Measurements from ENCODE around the gene COPS2.

The COPS2 gene

DNA sequence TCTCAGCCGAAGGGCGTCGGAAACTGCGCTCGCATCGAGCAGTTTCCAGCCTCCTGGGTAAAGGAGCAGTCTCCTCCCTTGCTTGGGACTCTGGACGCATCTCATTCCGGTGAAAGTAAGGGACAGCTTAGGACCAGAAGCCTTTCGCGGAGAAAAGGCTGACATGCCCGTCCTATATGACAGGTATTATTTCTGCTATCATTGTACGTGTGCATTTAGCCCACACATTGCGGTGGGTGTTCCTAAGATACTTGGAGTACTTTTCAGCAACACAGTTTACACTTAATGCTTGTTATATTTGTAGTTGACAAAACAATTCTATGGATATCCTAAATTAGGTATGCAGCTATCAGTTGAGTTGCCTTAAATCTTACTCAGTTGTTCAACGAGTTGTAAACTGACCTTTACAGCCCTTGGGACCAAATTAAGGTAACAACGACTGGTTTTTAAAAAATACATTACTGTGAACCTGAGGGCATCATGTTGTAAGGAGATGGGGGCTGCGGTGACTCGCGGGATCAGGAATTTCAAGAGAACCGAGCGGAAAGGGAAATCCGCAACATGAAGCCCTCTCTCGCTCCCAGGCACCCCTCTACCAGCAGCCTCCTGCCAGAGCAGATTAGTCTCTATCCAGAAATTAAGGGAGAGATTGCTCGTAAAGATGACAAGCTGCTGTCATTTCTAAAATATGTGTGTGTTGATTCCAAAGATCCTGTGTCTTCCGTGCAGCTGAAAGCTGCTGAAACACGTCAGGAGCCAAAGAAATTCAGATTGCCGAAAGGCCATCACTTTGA lies 632 bp upstream of the COPS2 start:
- DNase-seq, result no peak

DNA sequence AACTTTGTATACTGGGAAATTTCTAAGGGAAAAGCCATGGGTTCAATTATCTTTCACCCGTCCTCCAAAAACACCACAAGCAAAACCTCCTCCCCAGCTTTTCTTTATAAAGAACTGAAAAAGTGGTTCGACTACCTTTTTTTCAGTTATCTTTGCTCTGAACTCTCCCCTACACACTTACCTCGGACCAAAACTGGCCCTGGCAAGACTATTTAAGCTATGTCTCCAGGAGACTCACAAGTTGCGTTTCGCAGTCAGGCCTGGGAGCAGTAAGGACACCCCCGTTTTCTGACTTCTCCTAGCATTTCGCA lies 645 bp downstream of the COPS2 start:
- no peak for DNase-seq

GRCh38 chr15:49154359-49154758 lies 1.0 kb downstream of the COPS2 start:
- no peak for DNase-seq

DNA sequence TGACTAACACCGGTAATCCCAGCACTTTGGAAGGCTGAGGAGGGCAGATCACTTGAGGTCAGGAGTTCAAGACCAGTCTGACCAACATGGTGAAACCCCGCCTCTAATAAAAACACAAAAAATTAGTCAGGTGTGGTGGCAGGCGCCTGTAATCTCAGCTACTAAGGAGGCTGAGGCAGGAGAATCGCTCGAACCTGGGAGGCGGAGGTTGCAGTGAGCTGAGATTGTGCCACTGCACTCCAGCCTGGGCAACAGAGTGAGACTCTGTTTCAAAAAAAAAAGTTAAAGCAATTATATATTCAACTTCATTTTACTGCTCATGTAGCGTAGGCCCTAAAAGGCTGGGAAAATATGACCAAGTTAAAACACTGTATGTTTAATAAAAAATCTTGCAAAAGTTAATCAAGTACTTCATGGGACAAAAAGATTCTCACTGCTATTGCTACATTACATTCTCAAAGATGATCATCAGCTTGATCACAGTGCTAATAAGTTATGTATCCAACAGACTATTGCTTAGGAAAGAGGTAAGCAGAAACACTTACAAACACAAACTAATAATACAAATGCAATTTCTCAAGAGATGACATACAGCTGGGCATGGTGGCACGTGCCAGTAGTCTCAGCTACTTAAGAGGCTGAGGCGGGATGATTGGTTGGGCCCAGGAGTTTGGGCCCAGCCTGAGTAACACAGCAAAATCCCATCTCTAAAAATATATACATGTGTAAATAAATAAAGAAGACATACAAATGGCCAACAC lies 2.7 kb downstream of the COPS2 start:
- no peak for DNase-seq

DNA sequence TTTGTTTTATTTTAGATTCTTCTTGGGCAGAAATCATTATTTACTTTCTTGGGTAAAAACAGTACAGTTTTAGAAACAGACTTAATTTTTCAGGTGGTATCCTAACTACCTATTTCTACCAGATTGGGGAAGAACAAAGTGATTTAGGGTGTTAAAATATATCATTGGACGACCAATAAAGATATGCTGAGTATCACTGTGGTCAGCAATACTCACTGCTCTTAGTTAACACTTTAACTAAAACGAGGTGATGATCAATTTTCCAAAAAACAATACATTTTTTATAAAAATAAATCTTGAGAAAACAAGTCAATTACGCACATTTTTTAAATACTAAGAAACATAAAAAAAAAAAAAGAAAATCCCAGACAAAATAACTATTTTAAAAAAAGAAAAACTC lies 3.6 kb downstream of the COPS2 start:
- DNase-seq, result no peak

DNA sequence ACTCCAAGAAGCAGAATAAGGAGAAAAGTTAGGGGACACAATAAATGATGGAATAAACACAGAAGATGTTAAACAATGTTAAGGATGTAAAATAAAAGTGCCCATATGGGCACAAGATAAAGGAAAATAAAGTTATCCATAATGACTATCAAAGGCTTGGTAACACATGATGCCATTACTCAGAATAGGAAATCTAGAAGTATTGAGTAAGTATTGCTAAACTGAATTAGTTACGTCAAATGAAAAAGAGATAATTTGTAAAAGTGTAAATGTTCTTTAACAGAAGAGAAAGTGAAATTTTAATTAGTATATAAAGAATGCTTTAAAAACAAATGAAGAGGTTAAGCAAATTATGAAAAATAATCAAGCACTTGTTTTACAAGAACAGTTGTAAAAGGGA lies 6.7 kb downstream of the COPS2 start:
- no peak for DNase-seq

DNA sequence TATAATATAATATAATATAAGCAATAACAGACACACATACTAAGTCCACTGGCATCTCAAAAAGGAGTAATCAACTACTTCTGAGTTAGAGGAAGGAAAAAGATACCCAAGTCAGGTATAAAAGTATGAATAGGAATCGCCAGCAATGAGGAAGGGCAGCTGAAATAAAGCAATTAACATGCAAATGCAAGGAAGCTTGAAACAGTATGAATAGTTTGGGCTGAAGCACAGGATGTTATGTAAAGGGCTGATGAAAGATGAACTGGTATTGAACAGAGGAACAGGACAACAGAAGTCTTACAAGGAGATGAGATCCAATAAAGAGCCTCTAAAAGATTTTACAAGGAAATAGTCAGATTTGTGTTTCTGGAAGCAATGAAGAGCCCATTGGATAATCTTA lies 7.1 kb downstream of the COPS2 start:
- DNase-seq, result no peak

GRCh38 chr15:49145651-49146609 lies 9.5 kb downstream of the COPS2 start:
- no peak for DNase-seq

- no peak for DNase-seq
These were observed 17.5 kb downstream of the COPS2 start for GRCh38 chr15:49137861-49138260.

- no peak for DNase-seq
These were observed 19.5 kb downstream of the COPS2 start for GRCh38 chr15:49135911-49136310.

- DNase-seq, result no peak
These were observed 20.0 kb downstream of the COPS2 start for GRCh38 chr15:49135342-49135857.

DNA sequence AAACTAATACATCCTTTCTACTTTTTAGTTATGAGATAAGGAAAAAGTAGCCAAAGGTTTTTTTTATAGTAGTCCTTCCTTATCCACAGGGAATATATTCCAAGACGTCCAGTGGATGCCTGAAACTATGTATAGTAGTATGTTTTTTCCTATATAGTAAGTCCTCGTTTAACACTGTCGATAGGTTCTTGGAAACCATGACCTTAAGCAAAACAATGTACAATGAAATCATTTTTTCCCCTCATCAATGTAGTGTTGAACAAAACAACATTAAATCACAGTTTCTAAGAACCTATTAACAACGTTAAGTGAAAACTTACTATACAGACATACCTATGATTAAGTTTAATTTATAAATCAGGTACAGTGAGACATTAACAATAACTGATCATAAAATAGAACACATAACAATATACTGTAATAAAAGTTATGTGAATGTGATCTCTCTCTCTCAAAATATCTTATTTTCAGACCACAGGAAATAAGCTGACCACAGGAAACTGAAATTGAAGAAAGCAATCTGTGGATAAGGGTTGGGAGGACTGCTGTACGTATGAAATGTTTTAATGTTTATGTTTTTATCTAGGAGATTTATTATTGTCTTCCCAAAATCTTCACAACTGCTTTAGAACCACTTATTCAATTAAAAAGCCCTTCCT lies 20.6 kb downstream of the COPS2 start:
- DNase-seq, result no peak

GRCh38 chr15:49131403-49131802 lies 24.0 kb downstream of the COPS2 start:
- DNase-seq, result no peak

GRCh38 chr15:49124371-49124770 lies 31.0 kb downstream of the COPS2 start:
- DNase-seq, result no peak

GRCh38 chr15:49122541-49123062 lies 32.8 kb downstream of the COPS2 start:
- no peak for DNase-seq

DNA sequence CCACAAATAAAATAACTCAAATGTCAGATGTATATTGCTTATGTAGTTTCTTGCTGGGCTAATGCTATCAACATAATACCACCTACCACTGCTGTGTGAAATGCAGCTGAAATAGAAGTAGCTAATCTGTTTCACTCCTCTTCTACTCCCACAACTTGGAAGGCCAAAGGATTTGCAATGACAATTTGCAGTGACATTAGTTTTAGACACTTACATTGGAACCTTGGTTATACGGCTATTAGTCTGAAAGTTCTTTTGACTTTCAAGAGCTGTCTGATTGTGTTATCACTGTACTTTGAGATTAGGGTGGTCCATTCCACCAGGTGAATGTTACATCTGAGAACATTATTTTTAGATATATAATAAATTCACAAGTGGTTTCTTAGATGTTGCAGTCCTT lies 33.5 kb downstream of the COPS2 start:
- DNase-seq, result no peak

GRCh38 chr15:49120832-49121231 lies 34.6 kb downstream of the COPS2 start:
- DNase-seq, result no peak

DNA sequence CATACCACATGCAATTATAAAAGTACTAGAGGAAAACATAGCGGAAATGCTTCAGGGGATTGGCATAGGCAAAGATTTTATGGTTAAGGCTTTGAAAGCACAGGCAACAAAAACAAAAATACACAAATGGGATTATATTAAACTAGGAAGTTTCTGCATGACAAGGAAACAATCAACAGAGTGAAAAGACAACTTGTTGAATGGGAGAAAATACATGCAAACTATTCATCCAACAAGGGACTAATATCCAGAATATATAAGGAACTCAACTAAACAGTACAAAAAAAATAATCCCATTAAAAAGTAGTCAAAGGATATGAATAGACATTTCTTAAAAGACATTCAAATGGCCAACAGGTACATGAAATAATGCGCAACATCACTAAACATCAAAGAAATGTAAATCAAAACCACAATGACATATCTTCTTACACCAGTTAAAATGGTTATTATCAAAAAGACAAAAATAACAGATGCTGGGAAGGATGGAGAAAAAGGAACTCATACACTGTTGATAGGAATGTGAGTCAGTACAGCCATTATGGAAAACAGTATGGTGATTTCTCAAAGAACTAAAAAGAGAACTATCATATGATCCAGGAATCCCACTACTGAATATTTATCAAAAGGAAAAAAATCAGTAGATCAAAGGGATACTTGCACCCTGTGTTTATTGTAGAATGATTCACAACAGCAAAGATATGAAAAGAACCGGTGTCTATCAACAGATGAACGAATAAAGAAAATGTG lies 39.1 kb downstream of the COPS2 start:
- DNase-seq, result no peak

GRCh38 chr15:49115062-49115461 lies 40.3 kb downstream of the COPS2 start:
- no peak for DNase-seq

GRCh38 chr15:49110158-49110944 lies 45.0 kb downstream of the COPS2 start:
- no peak for DNase-seq

DNA sequence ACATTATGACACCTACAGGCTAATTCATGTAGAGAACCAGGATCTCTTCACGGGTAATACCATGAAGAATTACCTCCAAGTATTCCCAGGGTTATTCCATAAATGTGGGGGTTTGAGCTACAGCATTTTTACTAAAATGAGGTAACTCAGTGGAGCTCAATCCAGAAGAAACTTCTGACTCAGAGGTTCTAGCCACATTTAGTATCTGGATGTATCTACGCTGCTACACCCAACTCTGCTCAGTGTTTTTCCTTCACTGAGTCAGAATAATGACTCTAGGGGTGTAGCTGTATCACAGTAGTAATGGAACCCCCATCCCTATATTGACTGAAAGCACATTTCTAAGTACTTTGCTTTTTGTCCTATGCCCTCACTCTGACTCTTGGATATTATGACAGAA lies 52.4 kb downstream of the COPS2 start:
- no peak for DNase-seq
